H1 (cell line): ENCODE results near the gene ANKUB1. TPM values are rescaled to one million over a fixed set of nuclear protein-coding genes. Genes with fewer than 3 reads are reported as not detected.

Experiments used
- CTCF ChIA-PET: fragments of 300-600 bp; sonication (Branson Sonifier 250); formaldehyde crosslinking; loops from one replicate; lab custom pipeline; 2021; ENCODE audit not compliant: partially characterized antibody; lab: Charles Lee
- POLR2A ChIA-PET: fragments of 300-600 bp; sonication (Branson Sonifier 250); formaldehyde crosslinking; loops from one replicate; lab custom pipeline; 2021; ENCODE audit warnings: inconsistent platforms; ENCODE audit not compliant: partially characterized antibody; lab: Charles Lee
- DNase-seq, 2 experiments: peaks; one replicate each; pipeline versions ENCODE4 v3.0.0 to v3.0.0-alpha.2; 2010 to 2022; ENCODE audit warnings: low spot score in 2 of 2, low read depth in 1 of 2, mixed read lengths in 1 of 2
- FAIRE-seq: peaks from 2 replicates; lab custom pipeline; 2011; peaks lifted over from hg19 to GRCh38; lab: Jason Lieb, UNC
- H2AFZ ChIP-seq: 2 replicates; pipeline ENCODE4 v1.8.1; 2012; ENCODE audit warnings: low read length, inconsistent platforms
- H2AK5ac ChIP-seq: 2 replicates; pipeline ENCODE4 v1.6.1; 2013; ENCODE audit warnings: low read depth, low read length
- H2BK120ac ChIP-seq: replicated peaks from 2 replicates; pipeline ENCODE3; 2013; ENCODE audit warnings: low read depth, low read length, inconsistent platforms
- H2BK12ac ChIP-seq: 2 replicates; pipeline ENCODE4 v1.6.1; 2013; ENCODE audit warnings: low read depth, low read length
- H2BK15ac ChIP-seq: 2 replicates; pipeline ENCODE4 v1.6.1; 2013; ENCODE audit warnings: low read length
- H2BK20ac ChIP-seq: 2 replicates; pipeline ENCODE4 v1.6.1; 2013; ENCODE audit warnings: low read length
- H2BK5ac ChIP-seq: 2 replicates; pipeline ENCODE4 v1.6.1; 2013; ENCODE audit warnings: low read depth, low read length
- H3K14ac ChIP-seq: 2 replicates; pipeline ENCODE4 v1.6.1; 2013; ENCODE audit warnings: inconsistent platforms; ENCODE audit not compliant: insufficient read length
- H3K18ac ChIP-seq: 2 replicates; pipeline ENCODE4 v1.6.1; 2013; ENCODE audit warnings: low read length; ENCODE audit errors: extremely low read depth
- H3K23ac ChIP-seq: 2 replicates; pipeline ENCODE4 v1.6.1; 2013; ENCODE audit warnings: inconsistent platforms; ENCODE audit not compliant: insufficient read length
- H3K23me2 ChIP-seq: 2 replicates; pipeline ENCODE4 v1.6.1; 2013; ENCODE audit warnings: low read depth, low read length
- H3K27ac ChIP-seq: 2 replicates; pipeline ENCODE4 v1.6.1; 2011; ENCODE audit warnings: low read depth, low read length, inconsistent platforms
- H3K27me3 ChIP-seq, 4 experiments: replicated peaks in 1 of 4; 1 replicate in 1 of 4; 2 replicates in 3 of 4; pipeline versions ENCODE4 v1.6.1 to v1.8.1; 2011 to 2013; ENCODE audit warnings: low read length in 3 of 4, mild to moderate bottlenecking in 3 of 4, inconsistent platforms in 2 of 4, mixed read lengths in 2 of 4, moderate library complexity in 1 of 4; ENCODE audit not compliant: control insufficient read depth in 3 of 4, insufficient read depth in 3 of 4; ENCODE audit errors: extremely low read depth in 1 of 4
- H3K36me3 ChIP-seq, 4 experiments: 2 replicates each; pipeline versions ENCODE4 v1.6.1 to v1.8.1; 2011 to 2013; ENCODE audit warnings: mild to moderate bottlenecking in 4 of 4, low read length in 3 of 4, moderate library complexity in 2 of 4, control low read depth in 1 of 4, inconsistent platforms in 1 of 4; ENCODE audit not compliant: insufficient read depth in 4 of 4, control insufficient read depth in 2 of 4
- H3K4ac ChIP-seq: replicated peaks from 2 replicates; pipeline ENCODE3; 2013; ENCODE audit warnings: low read length, low read depth, mixed read lengths, inconsistent platforms; ENCODE audit not compliant: insufficient read length
- H3K4me1 ChIP-seq, 4 experiments: replicated peaks in 1 of 4; 1 replicate in 1 of 4; 2 replicates in 3 of 4; pipeline versions ENCODE4 v1.6.1 to v1.8.1; 2011 to 2013; ENCODE audit warnings: low read length in 3 of 4, inconsistent platforms in 2 of 4, mixed read lengths in 1 of 4; ENCODE audit not compliant: insufficient read depth in 4 of 4, control insufficient read depth in 3 of 4
- H3K4me2 ChIP-seq, 2 experiments: 2 replicates each; pipeline versions ENCODE4 v1.6.1 to v1.8.1; 2011 to 2013; ENCODE audit warnings: low read depth in 2 of 2, low read length in 2 of 2, control low read depth in 1 of 2, inconsistent platforms in 1 of 2, mild to moderate bottlenecking in 1 of 2; ENCODE audit not compliant: insufficient read depth in 1 of 2
- H3K4me3 ChIP-seq, 4 experiments: fragments of 200-600, 300-600 bp in 1 of 4; sonication (generic), shearing (Covaris generic), sonication (Bioruptor Twin) in 1 of 4; 2 replicates each; pipeline versions ENCODE4 v1.5.1 to v1.8.1; 2011 to 2016; ENCODE audit warnings: low read length in 4 of 4, low read depth in 3 of 4, control low read depth in 2 of 4, inconsistent platforms in 2 of 4, mild to moderate bottlenecking in 2 of 4, mixed read lengths in 1 of 4, moderate library complexity in 1 of 4; ENCODE audit not compliant: insufficient read depth in 2 of 4; ENCODE audit errors: extremely low read depth in 1 of 4
- H3K56ac ChIP-seq: replicated peaks from 2 replicates; pipeline ENCODE3; 2013; ENCODE audit warnings: low read depth, mild to moderate bottlenecking, mixed read lengths, low read length, inconsistent platforms; ENCODE audit not compliant: insufficient read length
- H3K79me1 ChIP-seq: 2 replicates; pipeline ENCODE4 v1.6.1; 2013; ENCODE audit warnings: low read depth, low read length, control low read depth
- H3K79me2 ChIP-seq, 2 experiments: 2 replicates each; pipeline versions ENCODE4 v1.6.1 to v1.8.1; 2012 to 2013; ENCODE audit warnings: low read length in 2 of 2, mild to moderate bottlenecking in 2 of 2, inconsistent platforms in 1 of 2; ENCODE audit not compliant: insufficient read depth in 2 of 2, control insufficient read depth in 1 of 2
- H3K9ac ChIP-seq, 4 experiments: replicated peaks in 1 of 4; 1 replicate in 1 of 4; 2 replicates in 3 of 4; pipeline versions ENCODE4 v1.6.1 to v1.8.1; 2011 to 2013; ENCODE audit warnings: low read depth in 3 of 4, low read length in 3 of 4, control low read depth in 2 of 4, mild to moderate bottlenecking in 2 of 4, moderate library complexity in 2 of 4, inconsistent platforms in 1 of 4; ENCODE audit errors: extremely low read depth in 1 of 4
- H3K9me3 ChIP-seq, 2 experiments: 2 replicates each; pipeline versions ENCODE4 v1.6.1 to v1.8.1; 2012 to 2013; ENCODE audit warnings: mild to moderate bottlenecking in 2 of 2, moderate library complexity in 2 of 2, control low read depth in 1 of 2, inconsistent platforms in 1 of 2, low read depth in 1 of 2, low read length in 1 of 2, mixed read lengths in 1 of 2; ENCODE audit not compliant: insufficient read depth in 2 of 2
- H4K20me1 ChIP-seq, 2 experiments: replicated peaks in 1 of 2; 2 replicates each; pipeline versions ENCODE3 to v1.8.1; 2011 to 2013; ENCODE audit warnings: inconsistent platforms in 2 of 2, low read length in 2 of 2, mild to moderate bottlenecking in 1 of 2; ENCODE audit not compliant: insufficient read depth in 2 of 2, control insufficient read depth in 1 of 2
- H4K5ac ChIP-seq: 2 replicates; pipeline ENCODE4 v1.6.1; 2013; ENCODE audit warnings: low read length, low read depth, mixed read lengths, inconsistent platforms; ENCODE audit not compliant: insufficient read length
- H4K8ac ChIP-seq: 2 replicates; pipeline ENCODE4 v1.8.0; 2013; ENCODE audit warnings: mild to moderate bottlenecking, moderate library complexity, low read length, inconsistent platforms; ENCODE audit not compliant: insufficient read depth; ENCODE audit errors: extremely low read depth
- H4K91ac ChIP-seq: replicated peaks from 2 replicates; pipeline ENCODE3; 2013; ENCODE audit warnings: low read length, mixed read lengths, inconsistent platforms; ENCODE audit not compliant: insufficient read length
- BRCA1 ChIP-seq: IDR thresholded peaks from 2 replicates; pipeline ENCODE4 v1.6.1; 2012; ENCODE audit warnings: low read depth, low read length, improper control_type of control experiment
- CTBP2 ChIP-seq: IDR thresholded peaks from 2 replicates; pipeline ENCODE4 v1.7.0; 2011; ENCODE audit warnings: borderline replicate concordance, mild to moderate bottlenecking, moderate library complexity, mixed read lengths, low read length; ENCODE audit not compliant: insufficient read depth, insufficient read length
- EZH2 ChIP-seq: fragments of 200-600 bp; sonication (generic); IDR thresholded peaks from 2 replicates; pipeline ENCODE4 v1.7.1; 2012; ENCODE audit warnings: low read depth, mild to moderate bottlenecking, moderate library complexity, low read length, inconsistent platforms; ENCODE audit not compliant: severe bottlenecking
- SUZ12 ChIP-seq: fragments of 200-600 bp; sonication (generic); IDR thresholded peaks from 2 replicates; pipeline ENCODE4 v1.6.1; 2012; ENCODE audit warnings: mild to moderate bottlenecking, inconsistent platforms, low read length, moderate library complexity, mixed read lengths
- WGBS, 2 experiments: shearing (Covaris generic) in 1 of 2; methylation state at CpG; one replicate each; pipeline versions ENCODE4 v1.1.6 to v1.1.7; 2013 to 2015; ENCODE audit warnings: low lambda C conversion rate in 2 of 2, mixed read lengths in 2 of 2, inconsistent platforms in 1 of 2, low coverage in 1 of 2, missing lambda C conversion rate in 1 of 2; ENCODE audit not compliant: insufficient replicate concordance in 2 of 2, insufficient coverage in 1 of 2, insufficient read length in 1 of 2; ENCODE audit errors: extremely low coverage in 1 of 2, missing lambda C conversion rate in 1 of 2; 5-methylcytosine and 5-hydroxymethylcytosine counted together
- polyA plus RNA-seq, 7 experiments: library from polyadenylated mRNA; depleted of rRNA in 3 of 7; stranded (reverse) in 5 of 7; unstranded in 2 of 7; fragments of >200 nt in 5 of 7; fragments of 200-250 nt in 2 of 7; gene quantifications; 1 replicate in 5 of 7; 2 replicates in 1 of 7; 4 replicates in 1 of 7; pipeline versions ENCODE4 v1.2.1 to v1.2.3, GENCODE V29; 2011 to 2013; ENCODE audit warnings: missing spikeins in 2 of 7, mixed read lengths in 2 of 7
- total RNA-seq: library from RNA; stranded (reverse); fragmentation: NEBNext Ultra II Directional; extraction: Animal tissue kit (Norgen Biotek cat#: 25700); gene quantifications from 2 replicates; pipeline ENCODE4 v1.2.1, GENCODE V29; 2021
- TF ChIP-seq, protein P1 (sequence below): IDR thresholded peaks from 2 replicates; pipeline ENCODE4 v1.6.1; 2012; ENCODE audit warnings: low read length, inconsistent platforms
- TF ChIP-seq, protein P2 (sequence below): IDR thresholded peaks from 2 replicates; pipeline ENCODE4 v1.6.1; 2011; ENCODE audit warnings: low read depth, mild to moderate bottlenecking, low read length; ENCODE audit not compliant: insufficient read depth

Gene ANKUB1
- total and polyA plus RNA-seq, 2 of the 8 experiments (the other 6 are each of a cell fraction or from before 2014, with no cell fraction given): not detected

DNA sequence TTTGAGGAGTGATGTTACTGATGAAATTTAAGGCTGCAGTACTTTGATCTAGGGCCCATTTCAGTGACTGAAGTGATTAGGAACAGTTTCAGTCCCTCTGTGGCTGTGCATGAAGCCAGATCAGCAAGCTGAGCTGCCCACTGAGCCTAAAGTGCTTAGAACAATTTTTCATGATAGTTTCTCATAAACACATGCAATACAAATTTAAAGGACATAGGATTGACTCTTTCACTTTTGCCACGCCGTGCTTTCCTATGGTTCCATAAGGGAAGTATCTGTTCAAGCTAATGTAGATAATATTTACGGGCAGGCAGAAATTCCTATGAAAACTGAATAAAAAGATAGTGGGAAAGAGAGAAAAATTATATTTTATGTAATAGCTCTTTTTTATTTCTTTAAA is 10.6 kb downstream of the ANKUB1 start:
- no peak overlapping the region for H3K14ac ChIP-seq
- CTCF ChIA-PET: interaction anchor here (1.2 to 3.8 kb wide), 5 partner anchors 10 to 251 kb away, joined by 4 to 47 read pairs (median 8); no protein-coding TSS in a partner anchor
- POLR2A ChIA-PET: no interaction called here

More for the DNA sequence above, 10.6 kb downstream of the ANKUB1 start:
- Histone ChIP-seq H3K9ac (no peak overlapping the region), H2BK20ac (no peak overlapping the region), H3K79me2 (no peaks in the 10 kb centered on the region), H3K4me1 (no peaks in the 10 kb centered on the region), H2AFZ (no peak overlapping the region), H2BK12ac (no peak overlapping the region), H3K23me2 (no peaks in the 10 kb centered on the region), H3K27ac (no peak overlapping the region), H3K79me1 (no peaks in the 10 kb centered on the region), H4K20me1 (no peaks in the 10 kb centered on the region), H4K8ac (no peak overlapping the region), H2BK5ac (no peak overlapping the region), H3K9me3 (no peaks in the 10 kb centered on the region), H3K4me3 (no peak overlapping the region), H3K27me3 (no peaks in the 10 kb centered on the region), H4K91ac (no peak overlapping the region), H2BK15ac (no peak overlapping the region), H3K4me2 (no peak overlapping the region), H3K4ac (no peak overlapping the region), H3K18ac (no peak overlapping the region), H4K5ac (no peak overlapping the region), H2BK120ac (no peak overlapping the region), H3K23ac (no peak overlapping the region), H2AK5ac (no peak overlapping the region), H3K56ac (no peak overlapping the region), H3K36me3 (no peaks in the 10 kb centered on the region; a peak in 1 of 8 replicates)
- FAIRE-seq (no peak), DNase-seq (no peak)
- TF ChIP-seq CTBP2: no peak
- TF ChIP-seq EZH2: no peak
- TF ChIP-seq, protein P1, sequence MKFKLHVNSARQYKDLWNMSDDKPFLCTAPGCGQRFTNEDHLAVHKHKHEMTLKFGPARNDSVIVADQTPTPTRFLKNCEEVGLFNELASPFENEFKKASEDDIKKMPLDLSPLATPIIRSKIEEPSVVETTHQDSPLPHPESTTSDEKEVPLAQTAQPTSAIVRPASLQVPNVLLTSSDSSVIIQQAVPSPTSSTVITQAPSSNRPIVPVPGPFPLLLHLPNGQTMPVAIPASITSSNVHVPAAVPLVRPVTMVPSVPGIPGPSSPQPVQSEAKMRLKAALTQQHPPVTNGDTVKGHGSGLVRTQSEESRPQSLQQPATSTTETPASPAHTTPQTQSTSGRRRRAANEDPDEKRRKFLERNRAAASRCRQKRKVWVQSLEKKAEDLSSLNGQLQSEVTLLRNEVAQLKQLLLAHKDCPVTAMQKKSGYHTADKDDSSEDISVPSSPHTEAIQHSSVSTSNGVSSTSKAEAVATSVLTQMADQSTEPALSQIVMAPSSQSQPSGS: no peak
- TF ChIP-seq, protein P2, sequence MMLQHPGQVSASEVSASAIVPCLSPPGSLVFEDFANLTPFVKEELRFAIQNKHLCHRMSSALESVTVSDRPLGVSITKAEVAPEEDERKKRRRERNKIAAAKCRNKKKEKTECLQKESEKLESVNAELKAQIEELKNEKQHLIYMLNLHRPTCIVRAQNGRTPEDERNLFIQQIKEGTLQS: no peak
- TF ChIP-seq BRCA1: no peak
- no peak for TF ChIP-seq SUZ12
- 97% methylated on average over 3 of the region's 3 CpGs; no CpG with 5 or more reads in 1 of the 2 experiments for WGBS, 2 experiments
